HepG2 (cell line): ENCODE measurements around the gene NATD1. TPM values are rescaled to one million over a fixed set of nuclear protein-coding genes. Genes with fewer than 3 reads are reported as not detected.

Source experiments
- ATF7-NPFF ChIP-seq: sonication (generic); formaldehyde crosslinking; IDR thresholded peaks from 2 replicates; pipeline ENCODE4 v1.8.1; 2023; ENCODE audit warnings: mild to moderate bottlenecking, low read depth, missing genetic modification reagents, moderate library complexity
- CBX2 ChIP-seq, 2 experiments: fragments of 200-600 bp in 1 of 2; sonication (generic); formaldehyde crosslinking in 1 of 2; IDR thresholded peaks; 2 replicates each; pipeline versions ENCODE4 v1.7.0 to v1.8.1; 2018 to 2022; ENCODE audit warnings: low read depth in 2 of 2, low read length in 1 of 2, mild to moderate bottlenecking in 1 of 2, missing genetic modification reagents in 1 of 2
- HNRNPL ChIP-seq: fragments of 200-400 bp; formaldehyde crosslinking; IDR thresholded peaks from 2 replicates; pipeline ENCODE4 v1.6.1; 2017; ENCODE audit warnings: mild to moderate bottlenecking, low read depth, low read length
- HOXA5 ChIP-seq: sonication (generic); formaldehyde crosslinking; IDR thresholded peaks from 2 replicates; pipeline ENCODE4 v1.4.0; 2020; ENCODE audit warnings: missing genetic modification reagents
- MATR3 ChIP-seq: sonication (generic); formaldehyde crosslinking; IDR thresholded peaks from 2 replicates; pipeline ENCODE4 v1.4.0; 2020; ENCODE audit warnings: missing genetic modification reagents
- SRSF4 ChIP-seq: fragments of 200-400 bp; formaldehyde crosslinking; IDR thresholded peaks from one replicate; pipeline ENCODE4 v1.6.1; 2018; ENCODE audit warnings: mild to moderate bottlenecking, low read depth, low read length, moderate library complexity; ENCODE audit not compliant: poor library complexity, severe bottlenecking
- ZKSCAN5 ChIP-seq: sonication (generic); formaldehyde crosslinking; IDR thresholded peaks from 2 replicates; pipeline ENCODE4 v1.5.1; 2020; ENCODE audit warnings: mild to moderate bottlenecking, missing genetic modification reagents
- ZNF232 ChIP-seq: sonication (generic); formaldehyde crosslinking; IDR thresholded peaks from 2 replicates; pipeline ENCODE4 v1.4.0; 2020; ENCODE audit warnings: missing genetic modification reagents, borderline replicate concordance
- ZNF33A ChIP-seq: sonication (generic); formaldehyde crosslinking; IDR thresholded peaks from 2 replicates; pipeline ENCODE4 v1.5.1; 2020; ENCODE audit warnings: missing genetic modification reagents, mild to moderate bottlenecking, moderate library complexity, borderline replicate concordance
- ZNF839 ChIP-seq: sonication (generic); formaldehyde crosslinking; IDR thresholded peaks from 2 replicates; pipeline ENCODE4 v1.4.0; 2020; ENCODE audit warnings: missing genetic modification reagents, mild to moderate bottlenecking, borderline replicate concordance
- ZNF878 ChIP-seq: sonication (generic); formaldehyde crosslinking; IDR thresholded peaks from 2 replicates; pipeline ENCODE4 v1.8.1; 2023; ENCODE audit warnings: mild to moderate bottlenecking, missing genetic modification reagents, moderate library complexity
- polyA plus RNA-seq, 8 experiments: library from polyadenylated mRNA; depleted of rRNA in 3 of 8; stranded (reverse) in 7 of 8; unstranded in 1 of 8; fragments of >200 nt; fragmentation: Illumina TruSeq in 4 of 8; extraction: Trizol in 4 of 8; gene quantifications; 2 replicates each; pipeline versions ENCODE4 v1.2.1 to v1.2.3, GENCODE V29; 2011 to 2016; ENCODE audit warnings: low read depth in 4 of 8, missing spikeins in 1 of 8, mixed read lengths in 1 of 8; ENCODE audit not compliant: insufficient read depth in 1 of 8
- total RNA-seq, 5 experiments: library from RNA; depleted of rRNA; stranded (reverse); fragments of >200 nt; fragmentation: Illumina TruSeq; extraction: Trizol; gene quantifications; 2 replicates each; pipeline ENCODE4 v1.2.3, GENCODE V29; 2016; ENCODE audit warnings: low read depth in 1 of 5
- TF ChIP-seq, protein P1 (sequence below): sonication (generic); formaldehyde crosslinking; IDR thresholded peaks from 2 replicates; pipeline ENCODE4 v1.9.0; 2021; ENCODE audit warnings: mild to moderate bottlenecking, missing genetic modification reagents
- TF ChIP-seq, protein P2 (sequence below): sonication (generic); formaldehyde crosslinking; IDR thresholded peaks from 2 replicates; pipeline ENCODE4 v1.5.0; 2020; ENCODE audit warnings: mild to moderate bottlenecking, missing genetic modification reagents, borderline replicate concordance
- TF ChIP-seq, protein P3 (sequence below): sonication (generic); formaldehyde crosslinking; conservative IDR thresholded peaks from 2 replicates; pipeline ENCODE4 v1.4.0; 2020; ENCODE audit warnings: missing genetic modification reagents
- TF ChIP-seq, protein P4 (sequence below): sonication (generic); formaldehyde crosslinking; IDR thresholded peaks from 2 replicates; pipeline ENCODE4 v1.4.0; 2020; ENCODE audit warnings: missing genetic modification reagents, borderline replicate concordance

Gene NATD1
- total and polyA plus RNA-seq, 2 of the 13 experiments (the other 11 are each of a cell fraction or from before 2014, with no cell fraction given) = 0.31 to 2.3 TPM

DNA sequence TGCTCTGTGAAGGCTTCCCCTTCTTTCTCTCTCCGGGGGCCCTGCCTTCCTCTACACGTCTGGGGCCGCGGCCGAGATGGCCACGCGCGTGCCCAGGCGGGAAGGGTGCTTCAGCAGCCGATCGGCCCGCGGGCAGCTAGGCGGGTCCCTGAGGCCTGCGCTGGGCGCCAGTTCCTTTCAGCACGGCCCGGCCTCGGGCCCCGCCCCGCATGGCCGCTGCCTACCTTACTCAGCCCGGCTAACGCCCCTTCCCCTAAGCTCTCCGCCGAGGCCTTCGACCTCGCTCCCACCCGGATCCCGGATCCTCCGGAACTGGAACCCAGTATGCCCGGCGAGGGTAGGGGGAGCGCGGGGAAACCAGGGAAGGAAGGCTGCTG lies 39.6 kb downstream of the NATD1 start (continued):
- TF ChIP-seq, protein P1, sequence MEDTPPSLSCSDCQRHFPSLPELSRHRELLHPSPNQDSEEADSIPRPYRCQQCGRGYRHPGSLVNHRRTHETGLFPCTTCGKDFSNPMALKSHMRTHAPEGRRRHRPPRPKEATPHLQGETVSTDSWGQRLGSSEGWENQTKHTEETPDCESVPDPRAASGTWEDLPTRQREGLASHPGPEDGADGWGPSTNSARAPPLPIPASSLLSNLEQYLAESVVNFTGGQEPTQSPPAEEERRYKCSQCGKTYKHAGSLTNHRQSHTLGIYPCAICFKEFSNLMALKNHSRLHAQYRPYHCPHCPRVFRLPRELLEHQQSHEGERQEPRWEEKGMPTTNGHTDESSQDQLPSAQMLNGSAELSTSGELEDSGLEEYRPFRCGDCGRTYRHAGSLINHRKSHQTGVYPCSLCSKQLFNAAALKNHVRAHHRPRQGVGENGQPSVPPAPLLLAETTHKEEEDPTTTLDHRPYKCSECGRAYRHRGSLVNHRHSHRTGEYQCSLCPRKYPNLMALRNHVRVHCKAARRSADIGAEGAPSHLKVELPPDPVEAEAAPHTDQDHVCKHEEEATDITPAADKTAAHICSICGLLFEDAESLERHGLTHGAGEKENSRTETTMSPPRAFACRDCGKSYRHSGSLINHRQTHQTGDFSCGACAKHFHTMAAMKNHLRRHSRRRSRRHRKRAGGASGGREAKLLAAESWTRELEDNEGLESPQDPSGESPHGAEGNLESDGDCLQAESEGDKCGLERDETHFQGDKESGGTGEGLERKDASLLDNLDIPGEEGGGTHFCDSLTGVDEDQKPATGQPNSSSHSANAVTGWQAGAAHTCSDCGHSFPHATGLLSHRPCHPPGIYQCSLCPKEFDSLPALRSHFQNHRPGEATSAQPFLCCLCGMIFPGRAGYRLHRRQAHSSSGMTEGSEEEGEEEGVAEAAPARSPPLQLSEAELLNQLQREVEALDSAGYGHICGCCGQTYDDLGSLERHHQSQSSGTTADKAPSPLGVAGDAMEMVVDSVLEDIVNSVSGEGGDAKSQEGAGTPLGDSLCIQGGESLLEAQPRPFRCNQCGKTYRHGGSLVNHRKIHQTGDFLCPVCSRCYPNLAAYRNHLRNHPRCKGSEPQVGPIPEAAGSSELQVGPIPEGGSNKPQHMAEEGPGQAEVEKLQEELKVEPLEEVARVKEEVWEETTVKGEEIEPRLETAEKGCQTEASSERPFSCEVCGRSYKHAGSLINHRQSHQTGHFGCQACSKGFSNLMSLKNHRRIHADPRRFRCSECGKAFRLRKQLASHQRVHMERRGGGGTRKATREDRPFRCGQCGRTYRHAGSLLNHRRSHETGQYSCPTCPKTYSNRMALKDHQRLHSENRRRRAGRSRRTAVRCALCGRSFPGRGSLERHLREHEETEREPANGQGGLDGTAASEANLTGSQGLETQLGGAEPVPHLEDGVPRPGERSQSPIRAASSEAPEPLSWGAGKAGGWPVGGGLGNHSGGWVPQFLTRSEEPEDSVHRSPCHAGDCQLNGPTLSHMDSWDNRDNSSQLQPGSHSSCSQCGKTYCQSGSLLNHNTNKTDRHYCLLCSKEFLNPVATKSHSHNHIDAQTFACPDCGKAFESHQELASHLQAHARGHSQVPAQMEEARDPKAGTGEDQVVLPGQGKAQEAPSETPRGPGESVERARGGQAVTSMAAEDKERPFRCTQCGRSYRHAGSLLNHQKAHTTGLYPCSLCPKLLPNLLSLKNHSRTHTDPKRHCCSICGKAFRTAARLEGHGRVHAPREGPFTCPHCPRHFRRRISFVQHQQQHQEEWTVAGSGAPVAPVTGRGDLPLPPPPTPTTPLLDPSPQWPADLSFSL (CRISPR knock-in tag) = no peak
- no peak for TF ChIP-seq ZNF878 (CRISPR knock-in tag)
- TF ChIP-seq HNRNPL = no peak
- no peak for TF ChIP-seq ZNF33A (CRISPR knock-in tag)
- TF ChIP-seq, protein P2, sequence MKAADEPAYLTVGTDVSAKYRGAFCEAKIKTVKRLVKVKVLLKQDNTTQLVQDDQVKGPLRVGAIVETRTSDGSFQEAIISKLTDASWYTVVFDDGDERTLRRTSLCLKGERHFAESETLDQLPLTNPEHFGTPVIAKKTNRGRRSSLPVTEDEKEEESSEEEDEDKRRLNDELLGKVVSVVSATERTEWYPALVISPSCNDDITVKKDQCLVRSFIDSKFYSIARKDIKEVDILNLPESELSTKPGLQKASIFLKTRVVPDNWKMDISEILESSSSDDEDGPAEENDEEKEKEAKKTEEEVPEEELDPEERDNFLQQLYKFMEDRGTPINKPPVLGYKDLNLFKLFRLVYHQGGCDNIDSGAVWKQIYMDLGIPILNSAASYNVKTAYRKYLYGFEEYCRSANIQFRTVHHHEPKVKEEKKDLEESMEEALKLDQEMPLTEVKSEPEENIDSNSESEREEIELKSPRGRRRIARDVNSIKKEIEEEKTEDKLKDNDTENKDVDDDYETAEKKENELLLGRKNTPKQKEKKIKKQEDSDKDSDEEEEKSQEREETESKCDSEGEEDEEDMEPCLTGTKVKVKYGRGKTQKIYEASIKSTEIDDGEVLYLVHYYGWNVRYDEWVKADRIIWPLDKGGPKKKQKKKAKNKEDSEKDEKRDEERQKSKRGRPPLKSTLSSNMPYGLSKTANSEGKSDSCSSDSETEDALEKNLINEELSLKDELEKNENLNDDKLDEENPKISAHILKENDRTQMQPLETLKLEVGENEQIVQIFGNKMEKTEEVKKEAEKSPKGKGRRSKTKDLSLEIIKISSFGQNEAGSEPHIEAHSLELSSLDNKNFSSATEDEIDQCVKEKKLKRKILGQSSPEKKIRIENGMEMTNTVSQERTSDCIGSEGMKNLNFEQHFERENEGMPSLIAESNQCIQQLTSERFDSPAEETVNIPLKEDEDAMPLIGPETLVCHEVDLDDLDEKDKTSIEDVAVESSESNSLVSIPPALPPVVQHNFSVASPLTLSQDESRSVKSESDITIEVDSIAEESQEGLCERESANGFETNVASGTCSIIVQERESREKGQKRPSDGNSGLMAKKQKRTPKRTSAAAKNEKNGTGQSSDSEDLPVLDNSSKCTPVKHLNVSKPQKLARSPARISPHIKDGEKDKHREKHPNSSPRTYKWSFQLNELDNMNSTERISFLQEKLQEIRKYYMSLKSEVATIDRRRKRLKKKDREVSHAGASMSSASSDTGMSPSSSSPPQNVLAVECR = no peak; the same call in 1 of the 2 replicates
- no peak for TF ChIP-seq ZNF232 (CRISPR knock-in tag)
- TF ChIP-seq, protein P3, sequence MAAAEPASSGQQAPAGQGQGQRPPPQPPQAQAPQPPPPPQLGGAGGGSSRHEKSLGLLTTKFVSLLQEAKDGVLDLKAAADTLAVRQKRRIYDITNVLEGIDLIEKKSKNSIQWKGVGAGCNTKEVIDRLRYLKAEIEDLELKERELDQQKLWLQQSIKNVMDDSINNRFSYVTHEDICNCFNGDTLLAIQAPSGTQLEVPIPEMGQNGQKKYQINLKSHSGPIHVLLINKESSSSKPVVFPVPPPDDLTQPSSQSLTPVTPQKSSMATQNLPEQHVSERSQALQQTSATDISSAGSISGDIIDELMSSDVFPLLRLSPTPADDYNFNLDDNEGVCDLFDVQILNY (CRISPR knock-in tag) = no peak
- TF ChIP-seq CBX2 (IDR thresholded peaks at IDR 0.05; ENCODE audit: low read depth, low read length) = no peak
- no peak for TF ChIP-seq CBX2 (CRISPR knock-in tag; IDR thresholded peaks at IDR 0.05; ENCODE audit: low read depth)
- TF ChIP-seq ZKSCAN5 (CRISPR knock-in tag) = no peak
- TF ChIP-seq SRSF4 = no peak
- TF ChIP-seq MATR3 (CRISPR knock-in tag) = no peak
- TF ChIP-seq HOXA5 = no peak
- no peak for TF ChIP-seq ZNF839 (CRISPR knock-in tag)
- TF ChIP-seq, protein P4, sequence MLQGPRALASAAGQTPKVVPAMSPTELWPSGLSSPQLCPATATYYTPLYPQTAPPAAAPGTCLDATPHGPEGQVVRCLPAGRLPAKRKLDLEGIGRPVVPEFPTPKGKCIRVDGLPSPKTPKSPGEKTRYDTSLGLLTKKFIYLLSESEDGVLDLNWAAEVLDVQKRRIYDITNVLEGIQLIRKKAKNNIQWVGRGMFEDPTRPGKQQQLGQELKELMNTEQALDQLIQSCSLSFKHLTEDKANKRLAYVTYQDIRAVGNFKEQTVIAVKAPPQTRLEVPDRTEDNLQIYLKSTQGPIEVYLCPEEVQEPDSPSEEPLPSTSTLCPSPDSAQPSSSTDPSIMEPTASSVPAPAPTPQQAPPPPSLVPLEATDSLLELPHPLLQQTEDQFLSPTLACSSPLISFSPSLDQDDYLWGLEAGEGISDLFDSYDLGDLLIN (CRISPR knock-in tag) = no peak
- no peak for TF ChIP-seq ATF7-NPFF
